GM18868 (cell line): ENCODE data around the gene PPP1R18.
"Not testable (repeated sequence)": the region's sequence is repeated elsewhere in the genome, so short reads cannot be mapped to it uniquely, and the experiment has no call there.

Experiments used
- ATAC-seq: cut with Tn5 transposase; IDR thresholded peaks from one replicate; pipeline ENCODE4 v1.9.1; 2021; ENCODE audit warnings: mild to moderate bottlenecking, moderate library complexity; ENCODE audit not compliant: unreplicated experiment

PPP1R18 gene

GRCh38 chr6:30719791-30720737, 33.6 kb upstream of the PPP1R18 start, which contains the start of gene TUBB:
TUBB (plus strand) TSS chr6:30720352; CDS start chr6:30720507, 155 bp downstream.
- peak; percentile 48 for ATAC-seq

- ATAC-seq: no peak
Measured at GRCh38 chr6:30719356-30719755, 32.9 kb upstream of the PPP1R18 start.

- ATAC-seq: not testable (repeated sequence)
Measured at GRCh38 chr6:30717845-30718720, 31.6 kb upstream of the PPP1R18 start.

GRCh38 chr6:30717129-30717844, 30.8 kb upstream of the PPP1R18 start, which contains the start of gene MDC1:
MDC1 (minus strand) TSS chr6:30717281; CDS start chr6:30715175, 2,106 bp downstream.
- ATAC-seq: peak; percentile 76

- no peak for ATAC-seq
Measured at GRCh38 chr6:30716879-30717128, 30.4 kb upstream of the PPP1R18 start.

GRCh38 chr6:30714263-30714662, 27.8 kb upstream of the PPP1R18 start:
- ATAC-seq: no peak

GRCh38 chr6:30712441-30712945, 26.0 kb upstream of the PPP1R18 start:
- no peak for ATAC-seq

- no peak for ATAC-seq
Measured at GRCh38 chr6:30711758-30712380, 25.4 kb upstream of the PPP1R18 start.

- ATAC-seq: no peak
Measured at GRCh38 chr6:30709101-30709868, 22.8 kb upstream of the PPP1R18 start.

GRCh38 chr6:30707281-30707850, 20.9 kb upstream of the PPP1R18 start:
- no peak for ATAC-seq

GRCh38 chr6:30705620-30706019, 19.2 kb upstream of the PPP1R18 start:
- no peak for ATAC-seq

GRCh38 chr6:30703821-30704220, 17.4 kb upstream of the PPP1R18 start:
- ATAC-seq: no peak

- ATAC-seq: no peak
Measured at GRCh38 chr6:30703011-30703410, 16.6 kb upstream of the PPP1R18 start.

GRCh38 chr6:30700340-30700739, 13.9 kb upstream of the PPP1R18 start:
- ATAC-seq: no peak

GRCh38 chr6:30696432-30696831, 10.0 kb upstream of the PPP1R18 start:
- ATAC-seq: no peak

GRCh38 chr6:30691208-30691847, 4.9 kb upstream of the PPP1R18 start:
- ATAC-seq: no peak

- peak; percentile 47 for ATAC-seq
Measured at GRCh38 chr6:30690403-30691207, 4.2 kb upstream of the PPP1R18 start, which contains the start of gene NRM. NRM (minus strand) TSS chr6:30690984; CDS start chr6:30690974, 10 bp downstream.

- ATAC-seq: no peak
Measured at GRCh38 chr6:30689985-30690384, 3.5 kb upstream of the PPP1R18 start.
